WTC11 (cell line): ENCODE results near the gene ARMC9. TPM values are rescaled to one million over a fixed set of nuclear protein-coding genes. Genes with fewer than 3 reads are reported as not detected.

Experiments used
- ATAC-seq: fragments of 200-7000 bp; cut with Tn5 transposase; 2 replicates; pipeline ENCODE4 v1.10.0; 2021; ENCODE audit warnings: mild to moderate bottlenecking, moderate library complexity
- CTCF ChIA-PET: fragments of 300-600 bp; sonication (Branson Sonifier 250); formaldehyde crosslinking; loops from one replicate; lab custom pipeline; 2021; ENCODE audit warnings: antibody characterized with exemption; lab: Charles Lee
- POLR2A ChIA-PET: fragments of 350-600 bp; sonication (Branson Sonifier 250); formaldehyde crosslinking; loops from one replicate; lab custom pipeline; 2021; ENCODE audit warnings: antibody characterized with exemption; lab: Charles Lee
- DNase-seq: peaks from one replicate; pipeline ENCODE4 v3.0.0; 2021; ENCODE audit warnings: low spot score
- H3K27ac Mint-ChIP-seq: 2 replicates; pipeline ENCODE4 v1.8.0; 2021; ENCODE audit warnings: mixed read lengths
- H3K27me3 Mint-ChIP-seq: 2 replicates; pipeline ENCODE4 v1.8.0; 2021; ENCODE audit warnings: low read depth, mild to moderate bottlenecking, moderate library complexity, mixed read lengths
- H3K36me3 Mint-ChIP-seq: 2 replicates; pipeline ENCODE4 v1.8.0; 2021; ENCODE audit warnings: mixed read lengths
- H3K4me1 Mint-ChIP-seq: 2 replicates; pipeline ENCODE4 v1.8.0; 2022; ENCODE audit warnings: mixed read lengths
- H3K4me3 Mint-ChIP-seq: 2 replicates; pipeline ENCODE4 v1.8.0; 2021; ENCODE audit warnings: mild to moderate bottlenecking, moderate library complexity, mixed read lengths
- H3K9me3 Mint-ChIP-seq: 2 replicates; pipeline ENCODE4 v1.8.0; 2021; ENCODE audit warnings: mixed read lengths
- AFF4 ChIP-seq: sonication (generic); formaldehyde crosslinking; IDR thresholded peaks from 2 replicates; pipeline ENCODE4 v1.8.1; 2023; ENCODE audit warnings: mild to moderate bottlenecking, missing genetic modification reagents, borderline replicate concordance
- CBFB ChIP-seq: sonication (generic); formaldehyde crosslinking; IDR thresholded peaks from 2 replicates; pipeline ENCODE4 v1.8.1; 2022; ENCODE audit warnings: mild to moderate bottlenecking, low read depth, missing genetic modification reagents
- E2F4 ChIP-seq: sonication (generic); formaldehyde crosslinking; IDR thresholded peaks from 2 replicates; pipeline ENCODE4 v1.8.1; 2022; ENCODE audit warnings: low read depth, mild to moderate bottlenecking, moderate library complexity, missing genetic modification reagents, borderline replicate concordance
- ETV6 ChIP-seq: sonication (generic); formaldehyde crosslinking; IDR thresholded peaks from 2 replicates; pipeline ENCODE4 v1.8.1; 2022; ENCODE audit warnings: mild to moderate bottlenecking, missing genetic modification reagents
- FOXJ3 ChIP-seq: sonication (generic); formaldehyde crosslinking; IDR thresholded peaks from 2 replicates; pipeline ENCODE4 v1.9.0; 2021; ENCODE audit warnings: missing genetic modification reagents, mild to moderate bottlenecking, borderline replicate concordance
- GABPB1 ChIP-seq: sonication (generic); formaldehyde crosslinking; IDR thresholded peaks from 2 replicates; pipeline ENCODE4 v1.8.1; 2023; ENCODE audit warnings: mild to moderate bottlenecking, missing genetic modification reagents
- GRHL2 ChIP-seq: fragments of 250-450 bp; sonication (Bioruptor Pico); IDR thresholded peaks from 2 replicates; pipeline ENCODE4 v1.8.0; 2022; ENCODE audit warnings: mild to moderate bottlenecking, moderate library complexity; ENCODE audit not compliant: insufficient replicate concordance, severe bottlenecking
- IRF1 ChIP-seq: sonication (generic); formaldehyde crosslinking; IDR thresholded peaks from 2 replicates; pipeline ENCODE4 v1.8.0; 2023; ENCODE audit warnings: missing genetic modification reagents
- KAT7 ChIP-seq: sonication (generic); formaldehyde crosslinking; IDR thresholded peaks from 2 replicates; pipeline ENCODE4 v1.8.1; 2023; ENCODE audit warnings: missing genetic modification reagents, mild to moderate bottlenecking, borderline replicate concordance
- NFATC4 ChIP-seq: fragments of 250-450 bp; sonication (Bioruptor Pico); IDR thresholded peaks from 2 replicates; pipeline ENCODE4 v1.9.0; 2021; ENCODE audit warnings: mild to moderate bottlenecking
- NFE2L1 ChIP-seq: sonication (generic); formaldehyde crosslinking; IDR thresholded peaks from 2 replicates; pipeline ENCODE4 v1.8.1; 2023; ENCODE audit warnings: missing genetic modification reagents
- PRDM15 ChIP-seq: sonication (generic); formaldehyde crosslinking; IDR thresholded peaks from 2 replicates; pipeline ENCODE4 v1.8.0; 2022; ENCODE audit warnings: missing genetic modification reagents
- RELA ChIP-seq: sonication (generic); formaldehyde crosslinking; IDR thresholded peaks from 2 replicates; pipeline ENCODE4 v1.8.1; 2022; ENCODE audit warnings: missing genetic modification reagents, mild to moderate bottlenecking, borderline replicate concordance
- SP1 ChIP-seq: sonication (generic); formaldehyde crosslinking; conservative IDR thresholded peaks from 2 replicates; pipeline ENCODE4 v1.8.1; 2022; ENCODE audit warnings: missing genetic modification reagents
- TEAD1 ChIP-seq: sonication (generic); formaldehyde crosslinking; IDR thresholded peaks from 2 replicates; pipeline ENCODE4 v1.8.0; 2022; ENCODE audit warnings: mild to moderate bottlenecking, missing genetic modification reagents
- TEAD4 ChIP-seq: sonication (generic); formaldehyde crosslinking; IDR thresholded peaks from 2 replicates; pipeline ENCODE4 v1.8.0; 2022; ENCODE audit warnings: mild to moderate bottlenecking, missing genetic modification reagents
- USF1 ChIP-seq: sonication (generic); formaldehyde crosslinking; IDR thresholded peaks from 2 replicates; pipeline ENCODE4 v1.8.0; 2022; ENCODE audit warnings: mild to moderate bottlenecking, missing genetic modification reagents
- USF2 ChIP-seq: sonication (generic); formaldehyde crosslinking; IDR thresholded peaks from 2 replicates; pipeline ENCODE4 v1.8.1; 2023; ENCODE audit warnings: mild to moderate bottlenecking, missing genetic modification reagents, moderate library complexity
- ZBTB21 ChIP-seq: sonication (generic); formaldehyde crosslinking; IDR thresholded peaks from 2 replicates; pipeline ENCODE4 v1.8.1; 2023; ENCODE audit warnings: mild to moderate bottlenecking, missing genetic modification reagents, borderline replicate concordance
- ZNF281 ChIP-seq: sonication (generic); formaldehyde crosslinking; IDR thresholded peaks from 2 replicates; pipeline ENCODE4 v1.8.0; 2023; ENCODE audit warnings: mild to moderate bottlenecking, missing genetic modification reagents
- ZNF423 ChIP-seq: fragments of 250-450 bp; sonication (Bioruptor Pico); IDR thresholded peaks from 2 replicates; pipeline ENCODE4 v2.1.2; 2022; ENCODE audit warnings: mild to moderate bottlenecking, moderate library complexity
- total RNA-seq: library from RNA; stranded (reverse); gene quantifications from 3 replicates; pipeline ENCODE4 v1.2.3, GENCODE V29; 2021

The ARMC9 gene
- total RNA-seq, 1 experiment from 2014 or later = 34.9 TPM

- H3K27ac Mint-ChIP-seq = no peak overlapping the region
- no peak for TF ChIP-seq ETV6 (CRISPR knock-in tag)
- no peak for TF ChIP-seq FOXJ3 (CRISPR knock-in tag)
- no peak for TF ChIP-seq IRF1 (CRISPR knock-in tag)
- no peak for TF ChIP-seq SP1
- no peak for TF ChIP-seq GABPB1 (CRISPR knock-in tag)
- no peak for TF ChIP-seq ZNF281
- peaks cover 21% of the 10 kb centered on the region for H3K9me3 Mint-ChIP-seq
- DNase-seq = no peak
- no peak for ATAC-seq
- ChIA-PET CTCF (no interaction called here), POLR2A (no interaction called here)
- H3K27me3 Mint-ChIP-seq = peaks cover 5% of the 10 kb centered on the region
- no peak overlapping the region for H3K4me3 Mint-ChIP-seq
- H3K4me1 Mint-ChIP-seq = peaks cover 16% of the 10 kb centered on the region
- H3K36me3 Mint-ChIP-seq = peaks cover 21% of the 10 kb centered on the region
Observed at GRCh38 chr2:231385429-231385828, 187.0 kb downstream of the ARMC9 start.

- CTCF ChIA-PET = no interaction called here
- TF ChIP-seq IRF1 (CRISPR knock-in tag) = no peak
- no peak for TF ChIP-seq CBFB (CRISPR knock-in tag)
- TF ChIP-seq E2F4 (CRISPR knock-in tag) = no peak
- TF ChIP-seq ZNF423 = no peak
- no peak for TF ChIP-seq TEAD1 (CRISPR knock-in tag)
- no peak for TF ChIP-seq PRDM15
- no peak for TF ChIP-seq USF2 (CRISPR knock-in tag)
- no peak for TF ChIP-seq NFE2L1
- no peak for TF ChIP-seq NFATC4
- TF ChIP-seq ZBTB21 (CRISPR knock-in tag) = no peak
- TF ChIP-seq GABPB1 (CRISPR knock-in tag) = no peak
- no peak for TF ChIP-seq AFF4 (CRISPR knock-in tag)
- no peak for TF ChIP-seq GRHL2 (CRISPR knock-in tag)
- no peak for TF ChIP-seq KAT7 (CRISPR knock-in tag)
- no peak for TF ChIP-seq TEAD4 (CRISPR knock-in tag)
- no peak for TF ChIP-seq RELA (CRISPR knock-in tag)
- no peak for TF ChIP-seq USF1 (CRISPR knock-in tag)
Observed at GRCh38 chr2:231386446-231386845, 188.0 kb downstream of the ARMC9 start.

More at GRCh38 chr2:231386446-231386845, 188.0 kb downstream of the ARMC9 start:
- POLR2A ChIA-PET = no interaction called here
- no peak for ATAC-seq
- Mint-ChIP-seq H3K4me3 (no peak overlapping the region), H3K36me3 (peaks cover 21% of the 10 kb centered on the region), H3K9me3 (peaks cover 21% of the 10 kb centered on the region), H3K4me1 (peaks cover 19% of the 10 kb centered on the region), H3K27me3 (peaks cover 5% of the 10 kb centered on the region), H3K27ac (no peak overlapping the region)
- DNase-seq = no peak
